ENCODE data around the gene INSC. TPM values are rescaled to one million over a fixed set of nuclear protein-coding genes. Genes with fewer than 3 reads are reported as not detected.

Gene INSC
- total and polyA plus RNA-seq, 10 donors = 0.04 to 1.8 (median 0.29) TPM; not detected in 2

DNA sequence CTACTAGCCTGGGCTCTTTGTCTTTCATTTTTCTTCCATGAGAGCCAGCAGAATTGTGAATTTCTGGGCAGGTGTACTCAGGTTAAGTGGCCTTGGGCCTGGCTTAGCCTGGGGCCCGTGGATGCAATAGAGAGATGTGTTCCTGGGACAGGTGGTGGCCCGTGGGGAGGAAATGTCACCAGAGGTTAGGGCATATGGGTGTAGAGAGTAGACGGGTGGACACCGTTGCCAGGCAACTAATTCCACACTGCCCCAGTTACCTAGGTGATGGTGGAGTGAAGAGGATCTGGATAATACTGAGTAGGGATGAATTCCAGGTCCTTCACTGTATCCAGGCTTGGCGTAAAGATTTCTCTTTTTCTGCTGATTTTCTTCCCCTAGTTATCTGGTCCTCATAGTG is 175.0 kb downstream of the INSC start:
- 69 to 90% (median 76%) methylated on average over 5 of the region's 5 CpGs for WGBS, 5 donors
- TF ChIP-seq POLR2AphosphoS5 (IDR thresholded peaks at IDR 0.05) = no peak
- TF ChIP-seq POLR2A (IDR thresholded peaks at IDR 0.05) = no peak
- TF ChIP-seq, protein P1, sequence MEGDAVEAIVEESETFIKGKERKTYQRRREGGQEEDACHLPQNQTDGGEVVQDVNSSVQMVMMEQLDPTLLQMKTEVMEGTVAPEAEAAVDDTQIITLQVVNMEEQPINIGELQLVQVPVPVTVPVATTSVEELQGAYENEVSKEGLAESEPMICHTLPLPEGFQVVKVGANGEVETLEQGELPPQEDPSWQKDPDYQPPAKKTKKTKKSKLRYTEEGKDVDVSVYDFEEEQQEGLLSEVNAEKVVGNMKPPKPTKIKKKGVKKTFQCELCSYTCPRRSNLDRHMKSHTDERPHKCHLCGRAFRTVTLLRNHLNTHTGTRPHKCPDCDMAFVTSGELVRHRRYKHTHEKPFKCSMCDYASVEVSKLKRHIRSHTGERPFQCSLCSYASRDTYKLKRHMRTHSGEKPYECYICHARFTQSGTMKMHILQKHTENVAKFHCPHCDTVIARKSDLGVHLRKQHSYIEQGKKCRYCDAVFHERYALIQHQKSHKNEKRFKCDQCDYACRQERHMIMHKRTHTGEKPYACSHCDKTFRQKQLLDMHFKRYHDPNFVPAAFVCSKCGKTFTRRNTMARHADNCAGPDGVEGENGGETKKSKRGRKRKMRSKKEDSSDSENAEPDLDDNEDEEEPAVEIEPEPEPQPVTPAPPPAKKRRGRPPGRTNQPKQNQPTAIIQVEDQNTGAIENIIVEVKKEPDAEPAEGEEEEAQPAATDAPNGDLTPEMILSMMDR (IDR thresholded peaks at IDR 0.05 in 8 of 11, conservative IDR thresholded peaks at IDR 0.05 in 3 of 11) = no peak

DNA sequence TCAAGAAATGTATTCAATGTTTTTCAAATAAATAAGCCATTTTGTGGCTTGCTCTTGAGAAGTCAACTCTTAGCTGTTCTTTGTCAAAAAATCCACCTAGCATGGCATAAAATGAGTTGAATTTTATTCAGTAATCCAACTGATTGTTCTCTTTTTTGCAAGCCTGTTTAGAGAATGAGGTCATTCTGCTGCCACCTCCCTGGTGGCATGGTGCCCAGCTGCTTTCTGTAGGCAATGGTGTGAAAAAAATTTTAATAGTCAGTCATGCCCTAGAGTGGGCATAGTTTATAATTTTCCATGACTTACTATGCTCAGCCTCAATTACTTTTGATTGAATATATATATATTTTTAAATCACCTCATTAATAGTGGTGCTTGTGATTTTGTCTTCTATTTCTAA is 177.2 kb downstream of the INSC start:
- TF ChIP-seq POLR2A (IDR thresholded peaks at IDR 0.05) (no peak), POLR2AphosphoS5 (IDR thresholded peaks at IDR 0.05) (no peak)
- TF ChIP-seq, protein P1 (IDR thresholded peaks at IDR 0.05 in 8 of 11, conservative IDR thresholded peaks at IDR 0.05 in 3 of 11) = no peak
- H3K36me3 ChIP-seq = no peaks in the 10 kb centered on the region
- DNase-seq = no peak
- no peaks in the 10 kb centered on the region for H3K4me1 ChIP-seq
- H3K27ac ChIP-seq = no peak overlapping the region
- H3K27me3 ChIP-seq (replicated peaks in 1 of 7) = no peaks in the 10 kb centered on the region
- intact Hi-C loops (cut with DNase I; ENCODE audit: low total_unique reads) = no loop called here
- no peak overlapping the region for H3K4me3 ChIP-seq
- no peaks in the 10 kb centered on the region for H3K9me3 ChIP-seq

More for the DNA sequence above, 175.0 kb downstream of the INSC start:
- Histone ChIP-seq H3K36me3 (no peaks in the 10 kb centered on the region), H3K4me3 (no peak overlapping the region), H3K4me1 (no peaks in the 10 kb centered on the region), H3K27ac (no peak overlapping the region), H3K9me3 (no peaks in the 10 kb centered on the region), H3K27me3 (replicated peaks in 1 of 7) (no peaks in the 10 kb centered on the region)
- DNase-seq = no peak
- intact Hi-C loops (cut with DNase I; ENCODE audit: low total_unique reads) = no loop called here

DNA sequence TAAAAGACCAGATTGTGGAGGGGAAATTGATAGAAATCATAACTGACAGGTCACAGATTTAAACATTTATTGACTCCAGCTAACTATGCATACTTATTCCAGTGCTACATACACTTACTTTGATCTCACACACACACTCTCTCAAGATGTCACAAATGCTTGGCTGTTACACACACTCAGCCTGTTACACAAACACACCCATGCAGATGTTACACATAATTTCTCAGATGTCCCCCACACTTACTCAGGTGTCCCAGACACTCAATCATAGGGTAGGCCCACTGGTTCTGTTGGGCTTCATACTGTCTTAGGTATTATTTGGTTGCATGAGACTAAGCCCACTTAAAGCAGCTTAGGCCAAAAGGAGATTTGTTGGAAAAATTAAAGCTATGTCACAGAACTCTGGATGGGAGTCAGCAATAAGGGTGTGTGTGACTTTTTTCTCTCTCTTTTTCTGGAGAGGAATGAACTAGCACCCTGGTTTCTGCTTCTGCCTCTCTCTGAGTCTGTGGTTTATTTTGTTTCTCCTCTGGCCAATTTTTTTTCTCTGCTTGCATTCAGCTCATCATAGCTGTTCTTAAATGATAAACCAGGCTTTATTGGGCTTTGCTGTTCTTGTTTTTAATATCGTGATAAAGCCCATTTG is 179.4 kb downstream of the INSC start:
- H3K9me3 ChIP-seq = no peaks in the 10 kb centered on the region
- H3K4me3 ChIP-seq = no peak overlapping the region
- no peak for DNase-seq
- no peaks in the 10 kb centered on the region for H3K27me3 ChIP-seq (replicated peaks in 1 of 7)
- intact Hi-C loops (cut with DNase I; ENCODE audit: low total_unique reads) = no loop called here
- no peak overlapping the region for H3K27ac ChIP-seq
- no peaks in the 10 kb centered on the region for H3K4me1 ChIP-seq
- WGBS, 5 donors = 80 to 96% (median 89%) methylated on average over 1 of the region's 1 CpG
- TF ChIP-seq, protein P1 (IDR thresholded peaks at IDR 0.05 in 8 of 11, conservative IDR thresholded peaks at IDR 0.05 in 3 of 11) = no peak
- no peak for TF ChIP-seq POLR2AphosphoS5 (IDR thresholded peaks at IDR 0.05)
- TF ChIP-seq POLR2A (IDR thresholded peaks at IDR 0.05) = no peak
- H3K36me3 ChIP-seq = no peaks in the 10 kb centered on the region

DNA sequence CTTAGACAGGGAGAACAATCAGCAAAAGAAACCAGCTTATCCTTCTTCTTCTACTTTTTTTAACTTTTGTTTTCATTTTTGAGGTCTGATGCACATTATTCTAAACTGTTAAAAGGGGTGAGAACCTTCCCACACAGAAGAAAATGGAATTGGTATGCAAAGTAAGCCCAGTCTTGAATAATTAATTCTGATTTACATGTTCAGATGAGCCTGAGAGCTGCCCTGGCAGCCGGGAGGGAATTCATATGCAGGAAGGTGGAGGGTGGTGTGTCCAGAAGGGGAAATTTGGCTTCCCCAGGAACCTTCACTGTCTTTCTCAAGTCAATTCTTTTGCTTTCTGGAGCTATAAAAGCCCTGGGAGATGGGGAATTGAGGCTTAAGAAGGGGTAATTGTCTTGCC is 181.0 kb downstream of the INSC start:
- DNase-seq = no peak
- WGBS, 5 donors = 16 to 29% (median 21%) methylated on average over 1 of the region's 1 CpG
- H3K4me1 ChIP-seq = no peaks in the 10 kb centered on the region
- no peak overlapping the region for H3K4me3 ChIP-seq
- no peaks in the 10 kb centered on the region for H3K9me3 ChIP-seq
- no peaks in the 10 kb centered on the region for H3K27me3 ChIP-seq (replicated peaks in 1 of 7)
- intact Hi-C loops (cut with DNase I; ENCODE audit: low total_unique reads) = no loop called here
- H3K36me3 ChIP-seq = no peaks in the 10 kb centered on the region
- TF ChIP-seq POLR2A (IDR thresholded peaks at IDR 0.05) = no peak
- TF ChIP-seq, protein P1 (IDR thresholded peaks at IDR 0.05 in 8 of 11, conservative IDR thresholded peaks at IDR 0.05 in 3 of 11) = no peak
- TF ChIP-seq POLR2AphosphoS5 (IDR thresholded peaks at IDR 0.05) = no peak
- no peak overlapping the region for H3K27ac ChIP-seq

Other genes starting within 250 kb of the INSC start
- gene CYP2R1, start 222.7 kb upstream of the INSC start, total RNA-seq = 10 to 100 TPM in 6 of 7 donors, 1 to 10 TPM in 1; 9.6 to 30.3 (median 15.6) TPM
- gene CYP2R1, start 222.7 kb upstream of the INSC start, polyA plus RNA-seq = 10 to 100 TPM; 23.5 to 45.0 (median 32.7) TPM
- gene CALCA, start 142.6 kb upstream of the INSC start, total RNA-seq = 1 to 10 TPM in 3 of 7 donors, under 1 TPM in 1, not detected in 3; 0.57 to 5.4 (median 1.4) TPM
- 1 to 10 TPM in 1 of 3 donors, under 1 TPM in 2; 0.26 to 2.2 (median 0.42) TPM for gene CALCA, start 142.6 kb upstream of the INSC start, polyA plus RNA-seq
- gene CALCB, start 41.3 kb upstream of the INSC start, total RNA-seq = 1 to 10 TPM in 1 of 7 donors, under 1 TPM in 4, not detected in 2; 0.23 to 1.2 (median 0.92) TPM
- gene CALCB, start 41.3 kb upstream of the INSC start, polyA plus RNA-seq = under 1 TPM; 0.03 to 0.21 (median 0.07) TPM

All from spleen (tissue), 11 donors.